Ovary (tissue), 3 donors: Measurements from ENCODE around the gene TSPAN1.

Experiments used
- CTCF ChIP-seq, 3 donors: fragments of 450-650 bp in 2 of 3; fragments of 200-600 bp in 1 of 3; IDR thresholded peaks; one replicate each; pipeline versions ENCODE4 v1.5.1 to v1.8.0; 2016 to 2022; ENCODE audit warnings: antibody characterized with exemption in 3 of 3, mild to moderate bottlenecking in 1 of 3
- EP300 ChIP-seq: sonication (generic); formaldehyde crosslinking; IDR thresholded peaks from one replicate; pipeline ENCODE4 v1.6.1; 2017; ENCODE audit warnings: antibody characterized with exemption
- POLR2A ChIP-seq: fragments of 450-650 bp; IDR thresholded peaks from one replicate; pipeline ENCODE4 v1.6.1; 2017; ENCODE audit warnings: antibody characterized with exemption, mild to moderate bottlenecking, moderate library complexity
- donor health status: DM: no; HTN: no; CAD: no.

GRCh38 chr1:46169811-46170454, 5.0 kb upstream of the TSPAN1 start:
- TF ChIP-seq CTCF (IDR thresholded peaks at IDR 0.05) (no peak), POLR2A (no peak), EP300 (no peak)
